K562 (cell line): ENCODE measurements around the gene TEX101. TPM values are rescaled to one million over a fixed set of nuclear protein-coding genes. Genes with fewer than 3 reads are reported as not detected.

Experiments used
- AFF1 ChIP-seq, 2 experiments: fragments of 450-650 bp; IDR thresholded peaks; 2 replicates each; pipeline ENCODE4 v1.6.1; 2018; ENCODE audit warnings: mild to moderate bottlenecking in 2 of 2, low read depth in 1 of 2; ENCODE audit not compliant: partially characterized antibody in 2 of 2
- ATF3 ChIP-seq, 2 experiments: fragments of 450-650 bp in 1 of 2; sonication (generic) in 1 of 2; formaldehyde crosslinking in 1 of 2; IDR thresholded peaks in 1 of 2; conservative IDR thresholded peaks in 1 of 2; 2 replicates each; pipeline versions ENCODE4 v1.6.1 to v1.8.1; 2016 to 2023; ENCODE audit warnings: mild to moderate bottlenecking in 2 of 2, moderate library complexity in 2 of 2, inconsistent platforms in 1 of 2, missing genetic modification reagents in 1 of 2
- CBX8 ChIP-seq: fragments of 200-600 bp; sonication (generic); IDR thresholded peaks from 2 replicates; pipeline ENCODE4 v1.6.1; 2012; ENCODE audit warnings: borderline replicate concordance, mixed run types, low read depth, mild to moderate bottlenecking, moderate library complexity, mixed read lengths, low read length, control low read depth, inconsistent platforms; ENCODE audit not compliant: poor library complexity, severe bottlenecking; ENCODE audit errors: extremely low read depth
- HINFP ChIP-seq: fragments of 450-650 bp; conservative IDR thresholded peaks from 2 replicates; pipeline ENCODE4 v1.6.1; 2016; ENCODE audit warnings: missing genetic modification characterization, low read depth, mild to moderate bottlenecking, control low read depth, missing compliant biosample characterization
- HMGN3 ChIP-seq: IDR thresholded peaks from 2 replicates; pipeline ENCODE4 v1.6.1; 2011; ENCODE audit warnings: borderline replicate concordance, low read depth, mild to moderate bottlenecking, mixed read lengths, low read length; ENCODE audit not compliant: insufficient read length; ENCODE audit errors: extremely low read depth
- HNRNPLL ChIP-seq: fragments of 200-400 bp; formaldehyde crosslinking; IDR thresholded peaks from 2 replicates; pipeline ENCODE4 v1.6.1; 2017; ENCODE audit warnings: low read length, low read depth, mild to moderate bottlenecking; ENCODE audit not compliant: poor library complexity, severe bottlenecking
- KDM1A ChIP-seq, 2 experiments: fragments of 450-650 bp; IDR thresholded peaks; 2 replicates each; pipeline ENCODE4 v1.6.1; 2016; ENCODE audit warnings: mild to moderate bottlenecking in 2 of 2
- PHF8 ChIP-seq: fragments of 200-600 bp; sonication (generic); IDR thresholded peaks from 2 replicates; pipeline ENCODE4 v1.6.1; 2012; ENCODE audit warnings: mixed run types, mild to moderate bottlenecking, inconsistent platforms, low read length, moderate library complexity, borderline replicate concordance
- POLR2G ChIP-seq: fragments of 200-400 bp; formaldehyde crosslinking; IDR thresholded peaks from 2 replicates; pipeline ENCODE4 v1.6.1; 2017; ENCODE audit warnings: low read depth, mild to moderate bottlenecking, antibody characterized with exemption, low read length, moderate library complexity
- PTBP1 ChIP-seq: fragments of 200-400 bp; formaldehyde crosslinking; IDR thresholded peaks from 2 replicates; pipeline ENCODE4 v1.6.1; 2017; ENCODE audit warnings: low read depth, low read length
- SIN3A ChIP-seq, 2 experiments: fragments of 150-350 bp in 1 of 2; IDR thresholded peaks; 2 replicates each; pipeline ENCODE4 v1.6.1; 2011 to 2016; ENCODE audit warnings: borderline replicate concordance in 2 of 2, low read depth in 2 of 2, low read length in 2 of 2, mild to moderate bottlenecking in 2 of 2, moderate library complexity in 2 of 2; ENCODE audit not compliant: control insufficient read depth in 1 of 2
- SMARCA5 ChIP-seq: fragments of 450-650 bp; IDR thresholded peaks from 2 replicates; pipeline ENCODE4 v1.6.1; 2016
- ZFP91 ChIP-seq: sonication (generic); formaldehyde crosslinking; IDR thresholded peaks from 2 replicates; pipeline ENCODE4 v1.8.0; 2022; ENCODE audit warnings: mild to moderate bottlenecking, missing genetic modification reagents
- polyA plus RNA-seq, 8 experiments: library from polyadenylated mRNA; depleted of rRNA in 4 of 8; stranded (reverse) in 5 of 8; unstranded in 3 of 8; fragments of >200 nt; fragmentation: Nextera tagmentation in 2 of 8; fragmentation: Illumina TruSeq in 1 of 8; extraction: Ambion mirVana in 2 of 8; extraction: Trizol in 1 of 8; gene quantifications; 2 replicates each; pipeline versions ENCODE4 v1.2.1 to v1.2.3, GENCODE V29; 2011 to 2014; ENCODE audit warnings: inconsistent platforms in 1 of 8, missing spikeins in 1 of 8
- total RNA-seq, 7 experiments: library from RNA; depleted of rRNA in 6 of 7; stranded (reverse); fragments of >200 nt in 6 of 7; fragmentation: Illumina TruSeq in 2 of 7; extraction: Trizol in 2 of 7; gene quantifications; 2 replicates each; pipeline versions ENCODE4 v1.2.1 to v1.2.3, GENCODE V29; 2011 to 2021; ENCODE audit warnings: low replicate concordance in 1 of 7

TEX101 gene
- total and polyA plus RNA-seq, 9 of the 15 experiments (the other 6 are each of a cell fraction or from before 2014, with no cell fraction given) = 0.10 to 0.36 (median 0.14) TPM; not detected in 6

- TF ChIP-seq PTBP1 (no peak), CBX8 (no peak), SIN3A (IDR thresholded peaks at IDR 0.05; ENCODE audit: borderline replicate concordance in 2 of 2, control insufficient read depth in 1 of 2, low read depth in 2 of 2, low read length in 2 of 2) (no peak), HMGN3 (peak; percentile 38), SMARCA5 (no peak), AFF1 (IDR thresholded peaks at IDR 0.05; ENCODE audit: low read depth in 1 of 2, partially characterized antibody in 2 of 2) (no peak), PHF8 (peak; percentile 53; the same call in 1 of the 2 replicates), POLR2G (peak; percentile 60), ZFP91 (CRISPR knock-in tag) (no peak), HNRNPLL (peak; percentile 36), KDM1A (IDR thresholded peaks at IDR 0.05) (no peak), HINFP (no peak), ATF3 (IDR thresholded peaks at IDR 0.05) (no peak), ATF3 (CRISPR knock-in tag; conservative IDR thresholded peaks at IDR 0.05) (0 out of 2 replicates have a peak, but pooled peaks have one; percentile 36)
Observed at GRCh38 chr19:43463381-43464133, 48.9 kb downstream of the TEX101 start (continued).
